ENCODE measurements around the gene MAP2K1. TPM values are rescaled to one million over a fixed set of nuclear protein-coding genes. Genes with fewer than 3 reads are reported as not detected.

MAP2K1 gene
- total and polyA plus RNA-seq, 2 of the 4 experiments (the other 2 are of a cell fraction), result 34.7 to 37.8 TPM

DNA sequence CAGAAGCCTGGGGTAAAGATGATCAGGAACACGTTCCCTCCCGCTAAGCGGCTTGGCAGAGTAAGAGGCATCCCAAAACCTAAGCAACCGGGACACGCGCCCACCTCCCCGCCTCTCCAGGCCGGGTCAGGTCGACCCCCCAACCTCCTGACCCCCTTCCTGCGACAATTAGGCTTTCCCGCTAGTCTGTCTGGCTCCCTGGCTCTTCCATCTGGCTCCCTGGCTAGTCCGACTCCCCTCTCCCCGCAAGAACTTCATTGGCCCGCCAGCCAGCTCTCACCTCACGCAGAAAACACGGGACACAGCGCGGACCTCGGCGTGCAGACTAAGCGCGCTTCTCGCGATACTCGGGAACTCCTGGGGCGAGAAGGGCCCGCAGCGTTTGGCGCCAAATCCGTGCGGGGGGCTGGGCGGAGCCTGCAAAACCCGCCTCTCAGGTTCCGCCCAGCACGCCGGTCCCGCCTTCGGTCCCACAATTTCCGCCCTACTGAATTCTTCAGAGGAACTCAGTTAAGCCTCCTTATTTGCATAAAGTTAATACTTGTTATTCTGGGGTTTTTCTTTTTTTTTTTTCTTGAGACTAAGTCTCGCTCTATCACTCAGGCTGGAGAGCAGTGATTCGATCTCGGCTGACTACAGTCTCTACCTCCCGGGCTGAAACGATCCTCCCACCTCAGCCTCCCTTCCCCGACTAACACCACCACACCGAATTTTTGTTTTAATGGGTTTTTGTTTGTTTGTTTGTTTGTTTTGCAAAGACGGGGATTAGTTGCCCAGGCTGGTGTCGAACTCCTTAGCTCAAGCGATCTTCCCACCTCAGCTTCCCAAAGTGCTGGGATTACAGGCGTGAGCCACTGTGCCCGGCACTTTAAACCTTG is 30.1 kb upstream of the MAP2K1 start, which contains the start of gene TIPIN:
TSS of gene TIPIN (minus strand) at position 327 of the 878 bp plus-strand sequence. CDS start 3,738 bp downstream, outside the sequence.
- Histone ChIP-seq H3K56ac (ENCODE audit: extremely low read depth, insufficient read depth, low read length) (peak within 1 kb of the TSS; percentile 64), H2BK20ac (ENCODE audit: low read depth, low read length) (no peak within 1 kb of the TSS), H3K4ac (ENCODE audit: low read depth, low read length) (peak within 1 kb of the TSS; percentile 62), H2AK9ac (replicated peaks; ENCODE audit: low read depth, low read length, poor library complexity) (peak within 1 kb of the TSS; percentile 87), H2BK5ac (ENCODE audit: low read depth, low read length, poor library complexity, severe bottlenecking) (peak within 1 kb of the TSS; percentile 4), H3K27ac (ENCODE audit: insufficient read depth, low read length) (peak within 1 kb of the TSS; percentile 56), H4K91ac (ENCODE audit: insufficient read depth, low read depth, low read length) (peak within 1 kb of the TSS; percentile 85), H2BK120ac (ENCODE audit: low read depth, low read length) (0 out of 2 replicates have a peak within 1 kb of the TSS, but pooled peaks have one; percentile 12), H2AK5ac (ENCODE audit: low read depth, low read length) (peak within 1 kb of the TSS; percentile 55; the same call in 1 of the 2 replicates), H3K36me3 (ENCODE audit: control insufficient read depth, insufficient read depth, low read length) (peaks cover 1% of the 10 kb centered on the region; the same call in 1 of the 2 replicates), H3K4me1 (ENCODE audit: control insufficient read depth, insufficient read depth, low read length) (0 out of 2 replicates have a peak, but pooled peaks cover 1% of the 10 kb centered on the region), H3K9ac (ENCODE audit: low read depth, low read length) (peak within 1 kb of the TSS; percentile 74), H4K5ac (ENCODE audit: low read depth, low read length) (peak within 1 kb of the TSS; percentile 66), H3K9me1 (ENCODE audit: insufficient read depth, low read length) (no peaks in the 10 kb centered on the region), H3K23ac (ENCODE audit: low read depth, low read length) (peak within 1 kb of the TSS; percentile 83), H3K27me3 (ENCODE audit: control insufficient read depth, insufficient read depth, low read length) (no peaks in the 10 kb centered on the region), H3K79me1 (ENCODE audit: low read depth in 1 of 2, low read length in 2 of 2) (peaks cover 5 to 22% of the 10 kb centered on the region in 2 experiments), H3K9me3 (ENCODE audit: control insufficient read depth, insufficient read depth, low read length) (no peaks in the 10 kb centered on the region), H4K8ac (ENCODE audit: low read depth in 2 of 2, low read length in 2 of 2) (peak within 1 kb of the TSS; percentile 91 to 93), H3K14ac (replicated peaks; ENCODE audit: low read depth, low read length) (peak within 1 kb of the TSS; percentile 81), H3K4me3 (ENCODE audit: insufficient read depth, low read depth, low read length) (peak within 1 kb of the TSS; percentile 57), H4K20me1 (ENCODE audit: insufficient read depth, low read length) (no peaks in the 10 kb centered on the region), H2AFZ (replicated peaks; ENCODE audit: low read length, poor library complexity) (peak within 1 kb of the TSS; percentile 96), H2BK15ac (ENCODE audit: low read depth, low read length) (no peak within 1 kb of the TSS; the same call in 2 of the 3 replicates), H3K4me2 (ENCODE audit: low read depth, low read length) (peak within 1 kb of the TSS; percentile 94), H3K18ac (ENCODE audit: low read depth, low read length) (no peak within 1 kb of the TSS)
- CTCF ChIA-PET, result no interaction called here
- ATAC-seq (ENCODE audit: low read depth), result peak; percentile 99
- no TSS peak for BruUV-seq (replicated peaks)
- intact Hi-C loops (cut with micrococcal nuclease), result loop anchor here (2.0 kb wide), 1 partner anchor 142 kb away; no protein-coding TSS in a partner anchor
- TF ChIP-seq CHD1 (IDR thresholded peaks at IDR 0.05; ENCODE audit: low read depth, low read length) (no peak), POLR2A (IDR thresholded peaks at IDR 0.05; ENCODE audit: low read depth, low read length) (peak; percentile 46; the same call in 1 of the 2 replicates), CEBPB (IDR thresholded peaks at IDR 0.05; ENCODE audit: low read depth, low read length) (no peak), RFX5 (IDR thresholded peaks at IDR 0.05; ENCODE audit: low read depth, low read length) (no peak), MXI1 (IDR thresholded peaks at IDR 0.05; ENCODE audit: borderline replicate concordance, low read depth, low read length) (peak; percentile 14; the same call in 1 of the 2 replicates), BHLHE40 (IDR thresholded peaks at IDR 0.05; ENCODE audit: low read depth, low read length) (peak; percentile 86), MAZ (IDR thresholded peaks at IDR 0.05; ENCODE audit: borderline replicate concordance, low read depth, low read length) (peak; percentile 39; the same call in 1 of the 2 replicates)
- TF ChIP-seq, protein P1, sequence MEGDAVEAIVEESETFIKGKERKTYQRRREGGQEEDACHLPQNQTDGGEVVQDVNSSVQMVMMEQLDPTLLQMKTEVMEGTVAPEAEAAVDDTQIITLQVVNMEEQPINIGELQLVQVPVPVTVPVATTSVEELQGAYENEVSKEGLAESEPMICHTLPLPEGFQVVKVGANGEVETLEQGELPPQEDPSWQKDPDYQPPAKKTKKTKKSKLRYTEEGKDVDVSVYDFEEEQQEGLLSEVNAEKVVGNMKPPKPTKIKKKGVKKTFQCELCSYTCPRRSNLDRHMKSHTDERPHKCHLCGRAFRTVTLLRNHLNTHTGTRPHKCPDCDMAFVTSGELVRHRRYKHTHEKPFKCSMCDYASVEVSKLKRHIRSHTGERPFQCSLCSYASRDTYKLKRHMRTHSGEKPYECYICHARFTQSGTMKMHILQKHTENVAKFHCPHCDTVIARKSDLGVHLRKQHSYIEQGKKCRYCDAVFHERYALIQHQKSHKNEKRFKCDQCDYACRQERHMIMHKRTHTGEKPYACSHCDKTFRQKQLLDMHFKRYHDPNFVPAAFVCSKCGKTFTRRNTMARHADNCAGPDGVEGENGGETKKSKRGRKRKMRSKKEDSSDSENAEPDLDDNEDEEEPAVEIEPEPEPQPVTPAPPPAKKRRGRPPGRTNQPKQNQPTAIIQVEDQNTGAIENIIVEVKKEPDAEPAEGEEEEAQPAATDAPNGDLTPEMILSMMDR (conservative IDR thresholded peaks at IDR 0.05; ENCODE audit: low read depth, low read length), result no peak
- TF ChIP-seq, protein P2, sequence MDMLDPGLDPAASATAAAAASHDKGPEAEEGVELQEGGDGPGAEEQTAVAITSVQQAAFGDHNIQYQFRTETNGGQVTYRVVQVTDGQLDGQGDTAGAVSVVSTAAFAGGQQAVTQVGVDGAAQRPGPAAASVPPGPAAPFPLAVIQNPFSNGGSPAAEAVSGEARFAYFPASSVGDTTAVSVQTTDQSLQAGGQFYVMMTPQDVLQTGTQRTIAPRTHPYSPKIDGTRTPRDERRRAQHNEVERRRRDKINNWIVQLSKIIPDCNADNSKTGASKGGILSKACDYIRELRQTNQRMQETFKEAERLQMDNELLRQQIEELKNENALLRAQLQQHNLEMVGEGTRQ (IDR thresholded peaks at IDR 0.05; ENCODE audit: low read depth, low read length), result 0 out of 2 replicates have a peak, but pooled peaks have one; percentile 6
- dilution Hi-C loops (cut with HindIII; ENCODE audit: low sequenced_read_pairs, unreplicated experiment), result no loop called here
- 0% methylated on average over 13 of the region's 51 CpGs; no CpG with 5 or more reads in 1 of the 2 experiments for WGBS, 2 experiments (ENCODE audit: extremely low coverage in 2 of 2, insufficient read length in 1 of 2)
- POLR2A ChIA-PET (ENCODE audit: unreplicated experiment), result interaction anchor here (0.7 kb wide), 2 partner anchors 12 to 61 kb away, joined by 6 to 8 read pairs; no protein-coding TSS in a partner anchor
- peak; percentile 95 for DNase-seq
- in situ Hi-C loops (cut with MboI; ENCODE audit: low sequenced_read_pairs), result loop anchor here (25.0 kb wide), 1 partner anchor 506 kb away; no protein-coding TSS in a partner anchor

Measured in IMR-90 (cell line).